MM.1S (cell line): ENCODE data around the gene MFNG.

Source experiments
- DNase-seq: peaks from one replicate; pipeline ENCODE4 v3.0.0-alpha.2; 2015
- H2AFZ ChIP-seq: fragments of 300-600 bp; sonication (generic); 2 replicates; pipeline ENCODE4 v1.6.0; 2016; ENCODE audit warnings: antibody characterized with exemption, low read length
- H3F3A ChIP-seq: fragments of 300-600 bp; sonication (generic); 2 replicates; pipeline ENCODE4 v1.6.1; 2016; ENCODE audit warnings: mild to moderate bottlenecking, antibody characterized with exemption, low read length, moderate library complexity, mixed read lengths; ENCODE audit not compliant: insufficient read depth
- H3K27ac ChIP-seq: fragments of 300-600 bp; sonication (generic); 2 replicates; pipeline ENCODE4 v1.5.1; 2016; ENCODE audit warnings: mild to moderate bottlenecking, low read length
- H3K27me3 ChIP-seq: fragments of 300-600 bp; sonication (generic); replicated peaks from 2 replicates; pipeline ENCODE4 v1.6.0; 2016; ENCODE audit warnings: low read length; ENCODE audit not compliant: insufficient read depth
- H3K36me3 ChIP-seq: fragments of 300-600 bp; sonication (generic); replicated peaks from 2 replicates; pipeline ENCODE4 v1.6.1; 2016; ENCODE audit warnings: mild to moderate bottlenecking, low read length, mixed read lengths; ENCODE audit not compliant: insufficient read depth
- H3K4me1 ChIP-seq: fragments of 300-600 bp; sonication (generic); 2 replicates; pipeline ENCODE4 v1.6.1; 2016; ENCODE audit warnings: low read length, mixed read lengths
- H3K4me2 ChIP-seq: fragments of 300-600 bp; sonication (generic); 2 replicates; pipeline ENCODE4 v1.6.0; 2016; ENCODE audit warnings: low read depth, low read length
- H3K4me3 ChIP-seq: fragments of 300-600 bp; sonication (generic); 2 replicates; pipeline ENCODE4 v1.5.1; 2016; ENCODE audit warnings: low read length, mixed read lengths
- H3K79me2 ChIP-seq: fragments of 300-600 bp; sonication (generic); 2 replicates; pipeline ENCODE4 v1.6.1; 2016; ENCODE audit warnings: mixed run types, low read length, mixed read lengths
- H3K9ac ChIP-seq: fragments of 300-600 bp; sonication (generic); 2 replicates; pipeline ENCODE4 v1.6.1; 2016; ENCODE audit warnings: low read length, mixed read lengths
- H3K9me2 ChIP-seq: fragments of 300-600 bp; sonication (generic); replicated peaks from 2 replicates; pipeline ENCODE4 v1.6.1; 2016; ENCODE audit warnings: mild to moderate bottlenecking, low read length, mixed read lengths; ENCODE audit not compliant: insufficient read depth
- H3K9me3 ChIP-seq: fragments of 300-600 bp; sonication (generic); replicated peaks from 2 replicates; pipeline ENCODE4 v1.6.1; 2016; ENCODE audit warnings: mild to moderate bottlenecking, low read length, mixed read lengths; ENCODE audit not compliant: insufficient read depth
- H4K20me1 ChIP-seq: fragments of 300-600 bp; sonication (generic); 2 replicates; pipeline ENCODE4 v1.6.1; 2016; ENCODE audit warnings: mild to moderate bottlenecking, low read length, moderate library complexity, mixed read lengths; ENCODE audit not compliant: insufficient read depth
- CTCF ChIP-seq: fragments of 300-600 bp; sonication (generic); IDR thresholded peaks from 2 replicates; pipeline ENCODE4 v1.5.1; 2016; ENCODE audit warnings: antibody characterized with exemption, low read length, mixed read lengths
- EZH2 ChIP-seq: fragments of 300-600 bp; sonication (generic); optimal IDR thresholded peaks from 2 replicates; pipeline ENCODE3; 2017; ENCODE audit warnings: low read depth, mild to moderate bottlenecking, antibody characterized with exemption, low read length, mixed read lengths
- EZH2phosphoT487 ChIP-seq: fragments of 300-600 bp; sonication (generic); IDR thresholded peaks from 2 replicates; pipeline ENCODE4 v1.6.1; 2018; ENCODE audit warnings: antibody characterized with exemption, low read length

The MFNG gene

GRCh38 chr22:37462436-37462835, 23.7 kb downstream of the MFNG start:
- H3F3A ChIP-seq: 0 out of 2 replicates have a peak, but pooled peaks cover 4% of the 10 kb centered on the region
- TF ChIP-seq EZH2 (no peak), EZH2phosphoT487 (no peak), CTCF (no peak)
- no peaks in the 10 kb centered on the region for H3K27me3 ChIP-seq
- no peak overlapping the region for H3K27ac ChIP-seq
- no peaks in the 10 kb centered on the region for H3K79me2 ChIP-seq
- H3K9me2 ChIP-seq: no peaks in the 10 kb centered on the region
- H3K9ac ChIP-seq: no peak overlapping the region
- no peak overlapping the region for H2AFZ ChIP-seq
- H3K9me3 ChIP-seq: no peaks in the 10 kb centered on the region
- H3K4me3 ChIP-seq: no peak overlapping the region
- H3K4me2 ChIP-seq: no peak overlapping the region
- no peaks in the 10 kb centered on the region for H4K20me1 ChIP-seq
- H3K36me3 ChIP-seq: no peaks in the 10 kb centered on the region
- H3K4me1 ChIP-seq: no peaks in the 10 kb centered on the region
- no peak for DNase-seq

DNA sequence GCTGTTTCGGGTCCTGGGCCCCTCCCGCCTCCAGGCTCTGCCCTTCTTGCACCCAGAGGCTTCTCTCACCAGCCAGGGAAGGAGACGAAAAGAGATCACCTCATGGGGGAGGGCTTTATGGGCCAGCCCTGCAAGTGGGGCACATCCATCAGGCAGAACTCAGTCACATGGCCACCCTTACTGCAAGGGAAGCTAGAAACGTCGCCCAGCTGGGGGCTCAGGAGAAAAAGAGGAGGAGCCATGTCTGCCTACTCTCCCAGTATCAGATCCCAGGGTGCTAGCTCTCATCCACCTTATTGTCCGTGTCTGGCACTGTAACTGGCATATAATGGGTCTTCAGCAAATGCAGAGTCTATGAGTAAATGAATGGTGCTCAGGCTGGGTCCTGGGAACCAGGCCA, 24.2 kb downstream of the MFNG start:
- H3K27me3 ChIP-seq: no peaks in the 10 kb centered on the region
- H2AFZ ChIP-seq: no peak overlapping the region
- no peak overlapping the region for H3K9ac ChIP-seq
- H3K9me2 ChIP-seq: no peaks in the 10 kb centered on the region
- H3K79me2 ChIP-seq: no peaks in the 10 kb centered on the region
- no peak overlapping the region for H3K27ac ChIP-seq
- H3F3A ChIP-seq: 0 out of 2 replicates have a peak, but pooled peaks cover 4% of the 10 kb centered on the region
- no peaks in the 10 kb centered on the region for H3K36me3 ChIP-seq
- H3K4me3 ChIP-seq: no peak overlapping the region
- DNase-seq: no peak
- no peaks in the 10 kb centered on the region for H4K20me1 ChIP-seq
- no peaks in the 10 kb centered on the region for H3K9me3 ChIP-seq
- H3K4me2 ChIP-seq: no peak overlapping the region
- no peaks in the 10 kb centered on the region for H3K4me1 ChIP-seq
- TF ChIP-seq CTCF (no peak), EZH2 (no peak), EZH2phosphoT487 (no peak)

- Histone ChIP-seq H3K9me2 (no peaks in the 10 kb centered on the region), H3K9me3 (no peaks in the 10 kb centered on the region), H3K27me3 (0 out of 2 replicates have a peak, but pooled peaks cover 5% of the 10 kb centered on the region), H3K79me2 (no peaks in the 10 kb centered on the region), H3K27ac (no peak overlapping the region), H2AFZ (no peak overlapping the region), H3K36me3 (no peaks in the 10 kb centered on the region), H3K4me3 (no peak overlapping the region), H3K4me2 (no peak overlapping the region), H3K9ac (no peak overlapping the region), H3K4me1 (no peaks in the 10 kb centered on the region), H4K20me1 (no peaks in the 10 kb centered on the region), H3F3A (0 out of 2 replicates have a peak, but pooled peaks cover 4% of the 10 kb centered on the region)
- TF ChIP-seq EZH2 (no peak), CTCF (no peak), EZH2phosphoT487 (no peak)
- no peak for DNase-seq
These were observed 25.5 kb downstream of the MFNG start for GRCh38 chr22:37460684-37461083.

DNA sequence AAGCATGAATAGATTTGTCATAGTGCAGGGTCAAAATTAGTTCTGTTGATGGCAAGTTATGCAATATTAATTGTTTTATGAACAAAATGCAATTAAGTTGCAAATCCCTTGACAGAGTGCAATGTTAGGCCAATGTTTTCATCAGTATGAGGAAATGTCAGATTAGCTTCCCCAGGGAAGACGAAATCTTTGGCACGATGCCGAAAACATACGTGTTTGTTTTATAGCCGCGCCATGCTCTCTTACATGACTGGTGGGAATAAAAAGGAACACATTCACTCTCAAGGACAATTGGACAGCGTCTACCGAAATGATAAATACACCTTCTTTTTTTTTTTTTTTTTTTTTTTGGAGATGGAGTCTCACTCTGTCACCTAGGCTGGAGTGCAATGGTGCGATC, 27.0 kb downstream of the MFNG start:
- H3K27ac ChIP-seq: no peak overlapping the region
- H3K9me3 ChIP-seq: no peaks in the 10 kb centered on the region
- no peaks in the 10 kb centered on the region for H3K36me3 ChIP-seq
- TF ChIP-seq EZH2phosphoT487 (no peak), EZH2 (no peak), CTCF (no peak)
- no peak overlapping the region for H2AFZ ChIP-seq
- H3K9me2 ChIP-seq: no peaks in the 10 kb centered on the region
- no peaks in the 10 kb centered on the region for H3K4me1 ChIP-seq
- no peaks in the 10 kb centered on the region for H4K20me1 ChIP-seq
- DNase-seq: no peak
- no peak overlapping the region for H3K4me3 ChIP-seq
- peaks cover 14% of the 10 kb centered on the region for H3K27me3 ChIP-seq
- H3F3A ChIP-seq: no peaks in the 10 kb centered on the region
- H3K9ac ChIP-seq: no peak overlapping the region
- H3K4me2 ChIP-seq: no peak overlapping the region
- no peaks in the 10 kb centered on the region for H3K79me2 ChIP-seq
